ENCODE measurements around the gene SAPCD1. TPM values are rescaled to one million over a fixed set of nuclear protein-coding genes. Genes with fewer than 3 reads are reported as not detected.
A peak's percentile ranks its signal among the peaks of the same experiment; 100 is the strongest.

SAPCD1 gene
- total RNA-seq, 1 experiment from 2014 or later = 13.7 TPM

DNA sequence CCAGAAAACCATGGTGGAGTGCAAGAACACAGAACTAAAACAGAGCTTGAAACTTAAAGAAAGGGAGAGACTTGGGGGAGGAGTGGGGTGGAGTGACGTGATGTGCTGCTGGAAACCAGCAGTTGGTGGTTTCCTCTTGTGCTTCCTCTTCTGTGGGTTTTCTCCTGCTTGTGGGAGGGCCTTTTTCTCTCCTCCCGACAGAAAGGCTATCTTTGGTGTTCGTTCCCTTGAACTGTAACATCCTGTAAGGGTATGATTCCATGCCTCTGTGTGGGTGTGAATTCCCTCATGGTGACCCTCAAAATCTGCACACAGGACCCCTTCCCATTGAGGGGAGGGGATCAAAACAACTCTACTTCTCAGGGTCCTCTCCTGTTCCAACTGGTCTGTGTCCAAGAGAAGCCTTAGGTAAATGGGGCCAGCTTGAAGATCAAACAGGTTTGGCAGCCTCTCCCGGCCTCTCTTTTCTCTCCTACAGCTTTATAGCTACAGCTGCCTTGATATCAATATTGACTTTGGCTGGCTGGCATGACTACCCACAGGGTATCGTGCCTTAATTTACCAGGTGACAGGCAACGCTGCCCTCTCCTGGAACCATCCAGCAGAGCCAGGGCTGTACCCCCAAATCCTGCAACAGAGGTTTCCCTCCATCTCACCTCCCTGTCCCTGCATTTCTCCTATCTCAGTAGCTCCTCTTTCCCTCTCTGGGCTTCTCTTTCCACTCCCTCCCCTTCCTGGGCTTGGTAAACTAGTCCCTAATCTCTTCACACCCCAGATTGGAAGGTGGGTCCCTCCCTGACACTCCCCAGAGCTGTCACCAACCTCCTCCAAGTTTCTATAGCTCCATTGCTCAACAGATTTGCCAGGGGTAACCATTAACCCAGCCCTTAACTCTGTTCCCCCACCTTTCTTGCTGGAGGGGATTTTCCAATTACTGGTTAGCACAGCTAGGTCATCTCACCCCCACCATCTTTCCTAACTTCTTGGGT lies 24.2 kb upstream of the SAPCD1 start:
- POLR2A ChIA-PET = interaction anchor here (0.5 to 4.5 kb wide), 6 partner anchors 10 to 1172 kb away, joined by 3 to 32 read pairs (median 6); partner anchors contain the start of genes C6orf47, DDAH2 and HSPA1B

GRCh38 chr6:31739639-31740396 lies 22.6 kb upstream of the SAPCD1 start, which contains the start of gene MSH5:
TSS of gene MSH5 (plus strand) at chr6:31740005. CDS start at chr6:31740467, 462 bp downstream.
- peaks cover 12% of the 10 kb centered on the region for H3K36me3 Mint-ChIP-seq
- ChIA-PET CTCF (interaction anchor here (0.6 to 7.1 kb wide), 14 partner anchors 10 to 194 kb away, joined by 3 to 62 read pairs (median 8); partner anchors contain the start of genes ATP6V1G2, DDAH2, HSPA1B and LY6G5C), POLR2A (interaction anchor here (0.5 to 4.5 kb wide), 13 partner anchors 11 to 983 kb away, joined by 3 to 32 read pairs (median 3); partner anchors contain the start of genes C6orf47, DDAH2, HSPA1A and HSPA1B)
- ATAC-seq (peak; percentile 89), DNase-seq (ENCODE audit: low spot score) (peak; percentile 98)
- peak within 1 kb of the TSS; percentile 80 for H3K4me3 Mint-ChIP-seq
- no peaks in the 10 kb centered on the region for H3K9me3 Mint-ChIP-seq
- H3K4me1 Mint-ChIP-seq = peaks cover 42% of the 10 kb centered on the region
- H3K27ac Mint-ChIP-seq = peak within 1 kb of the TSS; percentile 85
- no peaks in the 10 kb centered on the region; the same call in 1 of the 2 replicates for H3K27me3 Mint-ChIP-seq (ENCODE audit: low read depth)
- TF ChIP-seq HMGA2 (CRISPR knock-in tag; IDR thresholded peaks at IDR 0.05) (no peak), ZNF396 (CRISPR knock-in tag; IDR thresholded peaks at IDR 0.05; ENCODE audit: borderline replicate concordance) (no peak), NR2C2 (CRISPR knock-in tag; IDR thresholded peaks at IDR 0.05) (peak; percentile 66; the same call in 1 of the 2 replicates), CREM (CRISPR knock-in tag; IDR thresholded peaks at IDR 0.05) (peak; percentile 87), ARID4B (CRISPR knock-in tag; IDR thresholded peaks at IDR 0.05; ENCODE audit: borderline replicate concordance) (peak; percentile 98), FOXP1 (CRISPR knock-in tag; IDR thresholded peaks at IDR 0.05; ENCODE audit: borderline replicate concordance) (peak; percentile 99), JAZF1 (CRISPR knock-in tag; IDR thresholded peaks at IDR 0.05) (no peak), NFATC4 (CRISPR knock-in tag; IDR thresholded peaks at IDR 0.05) (no peak), ATF1 (CRISPR knock-in tag; IDR thresholded peaks at IDR 0.05) (peak; percentile 27; the same call in 1 of the 2 replicates), IRF2 (CRISPR knock-in tag; IDR thresholded peaks at IDR 0.05; ENCODE audit: borderline replicate concordance, low read depth) (0 out of 2 replicates have a peak, but pooled peaks have one; percentile 40), ZNF121 (CRISPR knock-in tag; IDR thresholded peaks at IDR 0.05) (no peak; the same call in 1 of the 2 replicates)
- TF ChIP-seq, protein P1, sequence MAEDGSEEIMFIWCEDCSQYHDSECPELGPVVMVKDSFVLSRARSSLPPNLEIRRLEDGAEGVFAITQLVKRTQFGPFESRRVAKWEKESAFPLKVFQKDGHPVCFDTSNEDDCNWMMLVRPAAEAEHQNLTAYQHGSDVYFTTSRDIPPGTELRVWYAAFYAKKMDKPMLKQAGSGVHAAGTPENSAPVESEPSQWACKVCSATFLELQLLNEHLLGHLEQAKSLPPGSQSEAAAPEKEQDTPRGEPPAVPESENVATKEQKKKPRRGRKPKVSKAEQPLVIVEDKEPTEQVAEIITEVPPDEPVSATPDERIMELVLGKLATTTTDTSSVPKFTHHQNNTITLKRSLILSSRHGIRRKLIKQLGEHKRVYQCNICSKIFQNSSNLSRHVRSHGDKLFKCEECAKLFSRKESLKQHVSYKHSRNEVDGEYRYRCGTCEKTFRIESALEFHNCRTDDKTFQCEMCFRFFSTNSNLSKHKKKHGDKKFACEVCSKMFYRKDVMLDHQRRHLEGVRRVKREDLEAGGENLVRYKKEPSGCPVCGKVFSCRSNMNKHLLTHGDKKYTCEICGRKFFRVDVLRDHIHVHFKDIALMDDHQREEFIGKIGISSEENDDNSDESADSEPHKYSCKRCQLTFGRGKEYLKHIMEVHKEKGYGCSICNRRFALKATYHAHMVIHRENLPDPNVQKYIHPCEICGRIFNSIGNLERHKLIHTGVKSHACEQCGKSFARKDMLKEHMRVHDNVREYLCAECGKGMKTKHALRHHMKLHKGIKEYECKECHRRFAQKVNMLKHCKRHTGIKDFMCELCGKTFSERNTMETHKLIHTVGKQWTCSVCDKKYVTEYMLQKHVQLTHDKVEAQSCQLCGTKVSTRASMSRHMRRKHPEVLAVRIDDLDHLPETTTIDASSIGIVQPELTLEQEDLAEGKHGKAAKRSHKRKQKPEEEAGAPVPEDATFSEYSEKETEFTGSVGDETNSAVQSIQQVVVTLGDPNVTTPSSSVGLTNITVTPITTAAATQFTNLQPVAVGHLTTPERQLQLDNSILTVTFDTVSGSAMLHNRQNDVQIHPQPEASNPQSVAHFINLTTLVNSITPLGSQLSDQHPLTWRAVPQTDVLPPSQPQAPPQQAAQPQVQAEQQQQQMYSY (CRISPR knock-in tag; IDR thresholded peaks at IDR 0.05) = peak; percentile 61
- TF ChIP-seq, protein P2, sequence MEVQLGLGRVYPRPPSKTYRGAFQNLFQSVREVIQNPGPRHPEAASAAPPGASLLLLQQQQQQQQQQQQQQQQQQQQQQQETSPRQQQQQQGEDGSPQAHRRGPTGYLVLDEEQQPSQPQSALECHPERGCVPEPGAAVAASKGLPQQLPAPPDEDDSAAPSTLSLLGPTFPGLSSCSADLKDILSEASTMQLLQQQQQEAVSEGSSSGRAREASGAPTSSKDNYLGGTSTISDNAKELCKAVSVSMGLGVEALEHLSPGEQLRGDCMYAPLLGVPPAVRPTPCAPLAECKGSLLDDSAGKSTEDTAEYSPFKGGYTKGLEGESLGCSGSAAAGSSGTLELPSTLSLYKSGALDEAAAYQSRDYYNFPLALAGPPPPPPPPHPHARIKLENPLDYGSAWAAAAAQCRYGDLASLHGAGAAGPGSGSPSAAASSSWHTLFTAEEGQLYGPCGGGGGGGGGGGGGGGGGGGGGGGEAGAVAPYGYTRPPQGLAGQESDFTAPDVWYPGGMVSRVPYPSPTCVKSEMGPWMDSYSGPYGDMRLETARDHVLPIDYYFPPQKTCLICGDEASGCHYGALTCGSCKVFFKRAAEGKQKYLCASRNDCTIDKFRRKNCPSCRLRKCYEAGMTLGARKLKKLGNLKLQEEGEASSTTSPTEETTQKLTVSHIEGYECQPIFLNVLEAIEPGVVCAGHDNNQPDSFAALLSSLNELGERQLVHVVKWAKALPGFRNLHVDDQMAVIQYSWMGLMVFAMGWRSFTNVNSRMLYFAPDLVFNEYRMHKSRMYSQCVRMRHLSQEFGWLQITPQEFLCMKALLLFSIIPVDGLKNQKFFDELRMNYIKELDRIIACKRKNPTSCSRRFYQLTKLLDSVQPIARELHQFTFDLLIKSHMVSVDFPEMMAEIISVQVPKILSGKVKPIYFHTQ (CRISPR knock-in tag; IDR thresholded peaks at IDR 0.05) = no peak

More for the DNA sequence above, 24.2 kb upstream of the SAPCD1 start:
- H3K27me3 Mint-ChIP-seq (ENCODE audit: low read depth) = no peaks in the 10 kb centered on the region; the same call in 1 of the 2 replicates
- no peaks in the 10 kb centered on the region for H3K9me3 Mint-ChIP-seq
- TF ChIP-seq CTCF (IDR thresholded peaks at IDR 0.05) (no peak), GABPB1 (CRISPR knock-in tag; IDR thresholded peaks at IDR 0.05) (peak; percentile 58; the same call in 1 of the 2 replicates)
- peaks cover 41% of the 10 kb centered on the region for H3K4me1 Mint-ChIP-seq
- H3K36me3 Mint-ChIP-seq = peaks cover 19% of the 10 kb centered on the region
- DNase-seq (ENCODE audit: low spot score) (no peak), ATAC-seq (no peak)
- CTCF ChIA-PET = interaction anchor here (0.6 to 7.1 kb wide), 26 partner anchors 9 to 187 kb away, joined by 3 to 62 read pairs (median 4); partner anchors contain the start of genes ABHD16A, BAG6, C6orf47 and DDAH2
- H3K27ac Mint-ChIP-seq = peak overlapping the region; percentile 61
- H3K4me3 Mint-ChIP-seq = peak overlapping the region; percentile 93; the same call in 1 of the 2 replicates
